Tibial artery (tissue), 4 donors: Measurements from ENCODE around the gene NDUFB11.
A peak's percentile ranks its signal among the peaks of the same experiment; 100 is the strongest.

ENCODE experiments used
- DNase-seq, 2 donors: peaks; one replicate each; pipeline ENCODE4 v3.0.0-alpha.2; 2019
- H3K27ac ChIP-seq, 2 donors: fragments of 200-600 bp; sonication (generic) in 1 of 2; 1 replicate in 1 of 2; 2 replicates in 1 of 2; pipeline ENCODE4 v1.5.1; 2018 to 2019; ENCODE audit warnings: mild to moderate bottlenecking in 1 of 2
- H3K27me3 ChIP-seq, 2 donors: fragments of 200-600 bp; sonication (generic) in 1 of 2; one replicate each; pipeline versions ENCODE4 v1.5.1 to v1.6.0; 2016 to 2019
- H3K36me3 ChIP-seq, 3 donors: fragments of 200-600 bp; sonication (generic) in 2 of 3; one replicate each; pipeline ENCODE4 v1.5.1; 2016 to 2019; ENCODE audit warnings: mild to moderate bottlenecking in 2 of 3
- H3K4me1 ChIP-seq, 4 donors: fragments of 200-600 bp; sonication (generic) in 2 of 4; 1 replicate in 3 of 4; 2 replicates in 1 of 4; pipeline ENCODE4 v1.5.1; 2016 to 2019
- H3K4me3 ChIP-seq, 2 donors: fragments of 200-600 bp; sonication (generic) in 1 of 2; 1 replicate in 1 of 2; 2 replicates in 1 of 2; pipeline ENCODE4 v1.5.1; 2018 to 2019; ENCODE audit warnings: mild to moderate bottlenecking in 2 of 2
- H3K9me3 ChIP-seq, 3 donors: fragments of 200-600 bp; sonication (generic) in 1 of 3; one replicate each; pipeline ENCODE4 v1.5.1; 2016 to 2019
- intact Hi-C: fragments of 100-400 bp; cut with DNase I; formaldehyde crosslinking; loops from one replicate; pipeline ENCODE4 v1.15.0; 2023; ENCODE audit warnings: low total_unique reads
- TF ChIP-seq, protein P1 (sequence below), 2 experiments: fragments of 200-600 bp in 1 of 2; fragments of 450-650 bp in 1 of 2; IDR thresholded peaks; one replicate each; pipeline ENCODE4 v1.5.1; 2017 to 2019; ENCODE audit warnings: antibody characterized with exemption in 2 of 2, mild to moderate bottlenecking in 1 of 2, moderate library complexity in 1 of 2

Gene NDUFB11

GRCh38 chrX:47156611-47157520 lies 12.4 kb upstream of the NDUFB11 start:
- Histone ChIP-seq H3K4me1 (no peaks in the 10 kb centered on the region), H3K36me3 (peaks cover 0 to 14% (median 4%) of the 10 kb centered on the region in 3 donors), H3K27ac (no peak overlapping the region), H3K4me3 (no peak overlapping the region), H3K27me3 (no peaks in the 10 kb centered on the region), H3K9me3 (no peaks in the 10 kb centered on the region)
- TF ChIP-seq, protein P1, sequence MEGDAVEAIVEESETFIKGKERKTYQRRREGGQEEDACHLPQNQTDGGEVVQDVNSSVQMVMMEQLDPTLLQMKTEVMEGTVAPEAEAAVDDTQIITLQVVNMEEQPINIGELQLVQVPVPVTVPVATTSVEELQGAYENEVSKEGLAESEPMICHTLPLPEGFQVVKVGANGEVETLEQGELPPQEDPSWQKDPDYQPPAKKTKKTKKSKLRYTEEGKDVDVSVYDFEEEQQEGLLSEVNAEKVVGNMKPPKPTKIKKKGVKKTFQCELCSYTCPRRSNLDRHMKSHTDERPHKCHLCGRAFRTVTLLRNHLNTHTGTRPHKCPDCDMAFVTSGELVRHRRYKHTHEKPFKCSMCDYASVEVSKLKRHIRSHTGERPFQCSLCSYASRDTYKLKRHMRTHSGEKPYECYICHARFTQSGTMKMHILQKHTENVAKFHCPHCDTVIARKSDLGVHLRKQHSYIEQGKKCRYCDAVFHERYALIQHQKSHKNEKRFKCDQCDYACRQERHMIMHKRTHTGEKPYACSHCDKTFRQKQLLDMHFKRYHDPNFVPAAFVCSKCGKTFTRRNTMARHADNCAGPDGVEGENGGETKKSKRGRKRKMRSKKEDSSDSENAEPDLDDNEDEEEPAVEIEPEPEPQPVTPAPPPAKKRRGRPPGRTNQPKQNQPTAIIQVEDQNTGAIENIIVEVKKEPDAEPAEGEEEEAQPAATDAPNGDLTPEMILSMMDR (IDR thresholded peaks at IDR 0.05) = no peak
- intact Hi-C loops = no loop called here
- DNase-seq = no peak

DNA sequence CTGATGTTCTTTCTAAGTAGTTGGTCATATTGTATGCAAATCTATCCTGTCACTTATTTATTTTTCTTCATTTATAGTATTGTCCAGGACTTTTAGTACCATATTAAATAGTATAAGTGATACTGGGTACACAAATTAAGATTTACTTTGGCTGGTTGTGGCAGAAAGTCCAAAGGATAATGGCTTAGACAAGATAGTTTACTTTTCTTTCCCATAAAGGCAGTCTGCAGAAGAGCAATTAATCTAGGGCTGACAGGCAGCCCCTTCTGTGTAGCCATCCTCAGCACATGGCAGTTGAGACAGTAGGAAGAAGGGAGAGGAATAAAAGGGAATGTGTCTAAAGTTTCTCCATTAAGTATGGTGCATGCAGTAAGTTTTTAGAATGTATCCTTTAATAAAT lies 6.9 kb upstream of the NDUFB11 start:
- peaks cover 0 to 24% (median 7%) of the 10 kb centered on the region in 4 donors for H3K4me1 ChIP-seq
- H3K27ac ChIP-seq = no peak overlapping the region
- no peaks in the 10 kb centered on the region for H3K27me3 ChIP-seq
- DNase-seq = no peak
- TF ChIP-seq, protein P1 (IDR thresholded peaks at IDR 0.05) = no peak
- H3K36me3 ChIP-seq = peaks cover 0 to 4% (median 0%) of the 10 kb centered on the region in 3 donors
- intact Hi-C loops = no loop called here
- H3K4me3 ChIP-seq = no peak overlapping the region
- H3K9me3 ChIP-seq = peaks cover 0 to 4% (median 0%) of the 10 kb centered on the region in 3 donors

DNA sequence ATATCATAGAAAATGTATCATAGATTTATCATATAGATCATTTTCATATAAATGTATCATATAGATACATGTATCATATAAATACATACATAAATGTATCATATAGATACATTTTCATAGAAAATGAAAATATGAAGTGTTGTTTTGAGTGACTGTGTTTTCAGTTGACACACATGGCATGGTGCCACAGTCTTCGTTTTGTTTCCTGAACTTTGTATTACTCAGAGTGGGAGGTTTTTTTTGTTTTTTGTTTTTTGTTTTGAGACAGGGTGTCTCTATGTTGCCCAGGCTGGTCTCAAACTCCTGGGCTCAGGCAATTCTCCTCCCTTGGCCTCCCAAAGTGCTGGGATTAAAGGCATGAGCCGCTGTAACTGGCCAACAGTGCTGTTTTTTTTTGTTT lies 4.4 kb upstream of the NDUFB11 start:
- TF ChIP-seq, protein P1 (IDR thresholded peaks at IDR 0.05) = no peak
- Histone ChIP-seq H3K9me3 (peaks cover 0 to 4% (median 0%) of the 10 kb centered on the region in 3 donors), H3K27me3 (no peaks in the 10 kb centered on the region), H3K4me3 (no peak overlapping the region), H3K36me3 (no peaks in the 10 kb centered on the region), H3K27ac (no peak overlapping the region), H3K4me1 (peaks cover 0 to 29% (median 9%) of the 10 kb centered on the region in 4 donors)
- intact Hi-C loops = no loop called here
- DNase-seq = no peak

DNA sequence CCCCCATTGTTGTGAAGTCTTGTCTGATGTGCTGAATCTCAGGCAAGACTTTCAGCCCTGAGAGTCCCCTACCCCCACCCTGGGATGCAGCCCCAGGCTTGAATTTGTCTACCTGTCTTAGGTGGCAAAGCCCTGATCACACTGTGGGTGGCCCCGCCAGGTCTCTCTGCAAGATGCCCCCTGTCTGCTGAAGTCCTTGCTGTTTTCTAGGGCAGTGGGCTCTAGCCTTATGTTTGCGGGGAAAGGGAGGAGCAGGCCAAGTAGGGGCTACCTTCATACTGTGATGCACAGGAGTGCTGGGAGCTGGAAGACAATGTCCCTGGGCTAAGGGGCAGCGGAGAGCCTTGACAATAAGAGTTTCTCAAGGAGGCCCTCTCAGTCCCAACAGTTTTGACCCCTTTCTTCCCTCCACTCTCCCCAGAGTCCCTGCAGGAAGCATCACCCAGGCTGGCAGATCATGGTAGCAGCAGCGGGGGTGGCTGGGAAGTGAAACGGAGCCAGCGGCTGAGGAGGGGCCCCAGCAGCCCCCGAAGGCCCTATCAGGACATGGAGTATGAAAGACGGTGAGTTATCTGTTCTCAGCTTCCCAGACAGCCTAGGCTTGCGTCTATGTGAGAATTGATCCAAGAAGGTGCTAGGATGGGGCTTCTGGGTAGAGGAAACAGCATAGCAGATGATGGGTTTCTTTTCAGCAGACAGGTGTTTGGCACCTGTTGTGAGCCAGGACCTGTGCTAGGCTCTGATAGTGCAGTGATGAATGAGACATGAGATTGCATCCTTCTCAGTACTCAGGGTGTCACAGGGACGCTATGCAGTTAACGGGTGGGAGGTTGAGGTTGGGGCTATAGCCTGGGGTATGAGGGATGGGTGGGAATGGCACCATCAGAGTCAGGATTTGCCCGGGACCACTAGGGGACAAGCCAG lies 2.7 kb upstream of the NDUFB11 start:
- peak overlapping the region; percentile 93 to 99 for H3K27ac ChIP-seq
- intact Hi-C loops = no loop called here
- no peaks in the 10 kb centered on the region for H3K36me3 ChIP-seq
- H3K4me1 ChIP-seq = peaks cover 0 to 38% (median 11%) of the 10 kb centered on the region in 4 donors
- no peak for DNase-seq
- peaks cover 0 to 4% (median 0%) of the 10 kb centered on the region in 3 donors for H3K9me3 ChIP-seq
- peak overlapping the region; percentile 83 to 85 for H3K4me3 ChIP-seq
- TF ChIP-seq, protein P1 (IDR thresholded peaks at IDR 0.05) = no peak
- no peaks in the 10 kb centered on the region for H3K27me3 ChIP-seq

- TF ChIP-seq, protein P1 (IDR thresholded peaks at IDR 0.05) = no peak
- Histone ChIP-seq H3K4me1 (peaks cover 0 to 38% (median 11%) of the 10 kb centered on the region in 4 donors), H3K9me3 (peaks cover 0 to 4% (median 0%) of the 10 kb centered on the region in 3 donors), H3K36me3 (no peaks in the 10 kb centered on the region), H3K27ac (peak overlapping the region; percentile 93 to 99), H3K4me3 (peak overlapping the region; percentile 83 to 85), H3K27me3 (no peaks in the 10 kb centered on the region)
- intact Hi-C loops = no loop called here
- DNase-seq = no peak
Measured at GRCh38 chrX:47146121-47146935, 1.8 kb upstream of the NDUFB11 start.
